ENCODE data around the gene PRR14L. TPM values are rescaled to one million over a fixed set of nuclear protein-coding genes. Genes with fewer than 3 reads are reported as not detected.

The PRR14L gene
- total RNA-seq, 1 donor from 2014 or later: 68.9 TPM

- H3K9me3 Mint-ChIP-seq: no peaks in the 10 kb centered on the region
- peaks cover 37% of the 10 kb centered on the region for H3K36me3 Mint-ChIP-seq
- H3K27ac Mint-ChIP-seq: peak overlapping the region; percentile 29
- peaks cover 3% of the 10 kb centered on the region for H3K4me1 Mint-ChIP-seq (ENCODE audit: unreplicated experiment)
- no peak for TF ChIP-seq CTCF (conservative IDR thresholded peaks at IDR 0.05)
- H3K27me3 Mint-ChIP-seq: no peaks in the 10 kb centered on the region
- DNase-seq (ENCODE audit: extremely low spot score, unreplicated experiment): no peak
- H3K4me3 Mint-ChIP-seq: no peak overlapping the region
Measured at GRCh38 chr22:31737932-31738331, 12.0 kb downstream of the PRR14L start.

GRCh38 chr22:31736458-31736857 lies 13.5 kb downstream of the PRR14L start:
- H3K9me3 Mint-ChIP-seq: no peaks in the 10 kb centered on the region
- no peak for DNase-seq (ENCODE audit: extremely low spot score, unreplicated experiment)
- no peaks in the 10 kb centered on the region for H3K27me3 Mint-ChIP-seq
- no peak overlapping the region for H3K27ac Mint-ChIP-seq
- TF ChIP-seq CTCF (conservative IDR thresholded peaks at IDR 0.05): no peak
- peaks cover 3% of the 10 kb centered on the region for H3K4me1 Mint-ChIP-seq (ENCODE audit: unreplicated experiment)
- no peak overlapping the region for H3K4me3 Mint-ChIP-seq
- peaks cover 37% of the 10 kb centered on the region for H3K36me3 Mint-ChIP-seq

- no peak overlapping the region for H3K4me3 Mint-ChIP-seq
- DNase-seq (ENCODE audit: extremely low spot score, unreplicated experiment): no peak
Measured at GRCh38 chr22:31734512-31734911, 15.4 kb downstream of the PRR14L start.

GRCh38 chr22:31733580-31734079 lies 16.3 kb downstream of the PRR14L start:
- no peak for TF ChIP-seq CTCF (conservative IDR thresholded peaks at IDR 0.05)
- Mint-ChIP-seq H3K4me3 (no peak overlapping the region), H3K27ac (peak overlapping the region; percentile 64), H3K9me3 (no peaks in the 10 kb centered on the region), H3K36me3 (peaks cover 34% of the 10 kb centered on the region), H3K4me1 (ENCODE audit: unreplicated experiment) (no peaks in the 10 kb centered on the region), H3K27me3 (no peaks in the 10 kb centered on the region)
- no peak for DNase-seq (ENCODE audit: extremely low spot score, unreplicated experiment)

More at GRCh38 chr22:31734512-31734911, 15.4 kb downstream of the PRR14L start:
- peaks cover 33% of the 10 kb centered on the region for H3K36me3 Mint-ChIP-seq
- no peaks in the 10 kb centered on the region for H3K9me3 Mint-ChIP-seq
- no peak for TF ChIP-seq CTCF (conservative IDR thresholded peaks at IDR 0.05)
- peak overlapping the region; percentile 64 for H3K27ac Mint-ChIP-seq
- no peaks in the 10 kb centered on the region for H3K4me1 Mint-ChIP-seq (ENCODE audit: unreplicated experiment)
- no peaks in the 10 kb centered on the region for H3K27me3 Mint-ChIP-seq

GRCh38 chr22:31732089-31732829 lies 17.7 kb downstream of the PRR14L start:
- no peak for TF ChIP-seq CTCF (conservative IDR thresholded peaks at IDR 0.05)
- peak overlapping the region; percentile 32 for H3K27ac Mint-ChIP-seq
- no peaks in the 10 kb centered on the region for H3K4me1 Mint-ChIP-seq (ENCODE audit: unreplicated experiment)
- H3K4me3 Mint-ChIP-seq: no peak overlapping the region
- H3K9me3 Mint-ChIP-seq: no peaks in the 10 kb centered on the region
- no peak for DNase-seq (ENCODE audit: extremely low spot score, unreplicated experiment)
- peaks cover 25% of the 10 kb centered on the region for H3K36me3 Mint-ChIP-seq
- H3K27me3 Mint-ChIP-seq: no peaks in the 10 kb centered on the region

All from type B pancreatic cell (in vitro differentiated cells).